Esophagus squamous epithelium (tissue), 5 donors: ENCODE results near the gene TCEAL4. TPM values are rescaled to one million over a fixed set of nuclear protein-coding genes. Genes with fewer than 3 reads are reported as not detected.

Experiments used
- DNase-seq: peaks from one replicate; lab custom pipeline; 2025; lab: John Stamatoyannopoulos, UW
- H3K27ac ChIP-seq, 4 donors: fragments of 200-600 bp; sonication (generic); one replicate each; pipeline ENCODE4 v1.5.1; 2016 to 2019; ENCODE audit warnings: mild to moderate bottlenecking in 1 of 4
- H3K27me3 ChIP-seq, 4 donors: fragments of 200-600 bp; sonication (generic); 1 replicate in 3 of 4; 2 replicates in 1 of 4; pipeline versions ENCODE4 v1.5.1 to v1.6.0; 2017 to 2021; ENCODE audit warnings: antibody characterized with exemption in 1 of 4
- H3K36me3 ChIP-seq, 3 donors: fragments of 200-600 bp; sonication (generic); one replicate each; pipeline ENCODE4 v1.5.1; 2016 to 2019
- H3K4me1 ChIP-seq, 3 donors: fragments of 200-600 bp; sonication (generic); one replicate each; pipeline ENCODE4 v1.5.1; 2017 to 2019
- H3K4me3 ChIP-seq, 4 donors: fragments of 200-600 bp; sonication (generic); 1 replicate in 3 of 4; 2 replicates in 1 of 4; pipeline ENCODE4 v1.5.1; 2016 to 2019; ENCODE audit warnings: mild to moderate bottlenecking in 2 of 4, moderate library complexity in 1 of 4
- H3K9me3 ChIP-seq, 3 donors: fragments of 200-600 bp; sonication (generic); one replicate each; pipeline ENCODE4 v1.5.1; 2016 to 2019
- POLR2A ChIP-seq, 4 donors: fragments of 450-650 bp; IDR thresholded peaks; one replicate each; pipeline ENCODE4 v1.6.1; 2017; ENCODE audit warnings: antibody characterized with exemption in 4 of 4, mild to moderate bottlenecking in 4 of 4, moderate library complexity in 3 of 4
- WGBS, 2 donors: methylation state at CpG; one replicate each; pipeline ENCODE4 v1.1.5; 2018; 5-methylcytosine and 5-hydroxymethylcytosine counted together
- intact Hi-C: fragments of 100-400 bp; cut with DNase I; formaldehyde crosslinking; loops from one replicate; pipeline ENCODE4 v1.15.0; 2022
- total RNA-seq, 4 donors: library from RNA; depleted of rRNA; stranded (reverse); fragments of >200 nt; gene quantifications; one replicate each; pipeline ENCODE4 v1.1.0, GENCODE V29; 2016
- TF ChIP-seq, protein P1 (sequence below), 6 experiments: fragments of 450-650 bp in 4 of 6; fragments of 200-600 bp in 2 of 6; sonication (generic) in 2 of 6; IDR thresholded peaks; one replicate each; pipeline ENCODE4 v1.5.1; 2016 to 2019; ENCODE audit warnings: antibody characterized with exemption in 6 of 6, mild to moderate bottlenecking in 4 of 6, moderate library complexity in 4 of 6
- donor health status: DM: yes; HTN: yes; CAD: no.

Gene TCEAL4
- 100 to 1,000 TPM in 1 of 4 donors, 10 to 100 TPM in 2, 1 to 10 TPM in 1; 9.8 to 143 (median 36.8) TPM for total RNA-seq

DNA sequence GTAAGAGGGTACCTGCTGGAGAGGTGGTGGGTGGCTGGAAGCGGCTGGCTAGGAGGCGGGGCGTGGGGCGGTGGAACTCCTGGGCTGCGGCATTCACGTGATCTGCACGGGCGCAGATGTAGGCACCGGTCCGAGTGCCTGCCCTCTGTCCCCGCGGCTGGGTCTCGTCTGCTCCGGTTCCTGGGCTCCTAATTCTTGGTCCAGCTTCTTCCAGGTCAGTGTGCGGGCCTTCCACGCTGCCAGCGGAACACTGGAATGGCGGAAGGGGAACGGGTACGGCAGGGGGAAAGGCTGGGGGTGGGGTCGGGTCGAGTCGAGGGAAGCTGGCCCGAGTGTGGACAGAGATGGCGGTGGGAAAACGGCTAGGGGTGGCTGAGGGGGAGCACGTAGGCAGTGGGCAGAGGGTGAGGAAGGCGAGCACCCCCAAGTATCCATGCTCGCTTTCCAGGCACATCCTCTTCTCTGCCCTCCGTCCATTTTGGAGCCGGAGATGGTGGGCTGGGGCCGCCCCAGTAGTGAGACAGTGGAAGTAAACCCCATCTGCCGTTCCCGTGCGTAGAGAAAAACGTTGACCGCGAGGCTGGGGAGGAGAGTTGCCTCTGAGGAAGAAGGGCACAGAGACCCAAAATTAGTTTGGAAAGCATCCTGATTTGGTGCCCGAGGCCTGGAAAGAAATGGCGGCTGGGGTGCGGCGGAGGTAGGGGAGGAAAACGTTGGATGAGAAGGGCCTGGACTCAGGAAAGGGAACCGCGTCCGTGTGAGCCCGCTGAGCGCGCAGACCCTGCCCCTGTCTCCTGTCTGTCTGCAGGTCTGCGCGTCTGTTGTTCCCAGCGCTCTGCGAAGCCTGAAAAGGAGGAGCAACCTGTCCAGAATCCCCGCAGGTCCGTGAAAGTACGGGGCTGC, at the start of gene TCEAL4:
TCEAL4 (plus strand) TSS at position 105 of the 903 bp plus-strand sequence. CDS start 1,161 bp downstream, outside the sequence.
- TF ChIP-seq, protein P1, sequence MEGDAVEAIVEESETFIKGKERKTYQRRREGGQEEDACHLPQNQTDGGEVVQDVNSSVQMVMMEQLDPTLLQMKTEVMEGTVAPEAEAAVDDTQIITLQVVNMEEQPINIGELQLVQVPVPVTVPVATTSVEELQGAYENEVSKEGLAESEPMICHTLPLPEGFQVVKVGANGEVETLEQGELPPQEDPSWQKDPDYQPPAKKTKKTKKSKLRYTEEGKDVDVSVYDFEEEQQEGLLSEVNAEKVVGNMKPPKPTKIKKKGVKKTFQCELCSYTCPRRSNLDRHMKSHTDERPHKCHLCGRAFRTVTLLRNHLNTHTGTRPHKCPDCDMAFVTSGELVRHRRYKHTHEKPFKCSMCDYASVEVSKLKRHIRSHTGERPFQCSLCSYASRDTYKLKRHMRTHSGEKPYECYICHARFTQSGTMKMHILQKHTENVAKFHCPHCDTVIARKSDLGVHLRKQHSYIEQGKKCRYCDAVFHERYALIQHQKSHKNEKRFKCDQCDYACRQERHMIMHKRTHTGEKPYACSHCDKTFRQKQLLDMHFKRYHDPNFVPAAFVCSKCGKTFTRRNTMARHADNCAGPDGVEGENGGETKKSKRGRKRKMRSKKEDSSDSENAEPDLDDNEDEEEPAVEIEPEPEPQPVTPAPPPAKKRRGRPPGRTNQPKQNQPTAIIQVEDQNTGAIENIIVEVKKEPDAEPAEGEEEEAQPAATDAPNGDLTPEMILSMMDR (IDR thresholded peaks at IDR 0.05) = no peak
- peak in 2 of 4 donors; percentile 17 to 57 for TF ChIP-seq POLR2A (IDR thresholded peaks at IDR 0.05)
- Histone ChIP-seq H3K36me3 (no peaks in the 10 kb centered on the region), H3K9me3 (peaks cover 0 to 10% (median 0%) of the 10 kb centered on the region in 3 donors), H3K4me1 (peaks cover 0 to 11% (median 0%) of the 10 kb centered on the region in 3 donors), H3K4me3 (peak within 1 kb of the TSS; percentile 49 to 73 (median 66)), H3K27me3 (no peaks in the 10 kb centered on the region), H3K27ac (peak within 1 kb of the TSS; percentile 84 to 90 (median 88))
- 5 to 37% methylated on average over 4 to 36 of the region's 56 CpGs for WGBS, 2 donors
- no peak for DNase-seq
- intact Hi-C loops = no loop called here

GRCh38 chrX:103536071-103536470, 49.2 kb upstream of the TCEAL4 start:
- TF ChIP-seq POLR2A (IDR thresholded peaks at IDR 0.05) = no peak
- TF ChIP-seq, protein P1 (IDR thresholded peaks at IDR 0.05) = no peak
- no peaks in the 10 kb centered on the region for H3K36me3 ChIP-seq
- H3K4me1 ChIP-seq = peaks cover 0 to 17% (median 0%) of the 10 kb centered on the region in 3 donors
- H3K4me3 ChIP-seq = no peak overlapping the region
- H3K27ac ChIP-seq = peak overlapping the region; percentile 51 to 80 (median 77)
- H3K27me3 ChIP-seq = no peaks in the 10 kb centered on the region
- DNase-seq = no peak
- intact Hi-C loops = no loop called here
- no peaks in the 10 kb centered on the region for H3K9me3 ChIP-seq

- Histone ChIP-seq H3K4me3 (no peak overlapping the region), H3K9me3 (no peaks in the 10 kb centered on the region), H3K27me3 (no peaks in the 10 kb centered on the region), H3K36me3 (no peaks in the 10 kb centered on the region), H3K27ac (peak overlapping the region in 3 of 4 donors; percentile 72 to 80 (median 76)), H3K4me1 (peaks cover 0 to 17% (median 0%) of the 10 kb centered on the region in 3 donors)
- TF ChIP-seq, protein P1 (IDR thresholded peaks at IDR 0.05) = no peak
- no peak for TF ChIP-seq POLR2A (IDR thresholded peaks at IDR 0.05)
- no peak for DNase-seq
- intact Hi-C loops = no loop called here
Measured at GRCh38 chrX:103536732-103537131, 48.6 kb upstream of the TCEAL4 start.

GRCh38 chrX:103537871-103538387, 47.4 kb upstream of the TCEAL4 start:
- DNase-seq = no peak
- no peaks in the 10 kb centered on the region for H3K9me3 ChIP-seq
- peak overlapping the region in 1 of 4 donors; percentile 21 for H3K4me3 ChIP-seq
- TF ChIP-seq, protein P1 (IDR thresholded peaks at IDR 0.05) = no peak
- no peak for TF ChIP-seq POLR2A (IDR thresholded peaks at IDR 0.05)
- no peaks in the 10 kb centered on the region for H3K27me3 ChIP-seq
- intact Hi-C loops = no loop called here
- peaks cover 0 to 17% (median 0%) of the 10 kb centered on the region in 3 donors for H3K4me1 ChIP-seq
- H3K27ac ChIP-seq = peak overlapping the region; percentile 30 to 85 (median 78)
- H3K36me3 ChIP-seq = no peaks in the 10 kb centered on the region
- 40 to 59% methylated on average over 3 of the region's 3 CpGs for WGBS, 2 donors

DNA sequence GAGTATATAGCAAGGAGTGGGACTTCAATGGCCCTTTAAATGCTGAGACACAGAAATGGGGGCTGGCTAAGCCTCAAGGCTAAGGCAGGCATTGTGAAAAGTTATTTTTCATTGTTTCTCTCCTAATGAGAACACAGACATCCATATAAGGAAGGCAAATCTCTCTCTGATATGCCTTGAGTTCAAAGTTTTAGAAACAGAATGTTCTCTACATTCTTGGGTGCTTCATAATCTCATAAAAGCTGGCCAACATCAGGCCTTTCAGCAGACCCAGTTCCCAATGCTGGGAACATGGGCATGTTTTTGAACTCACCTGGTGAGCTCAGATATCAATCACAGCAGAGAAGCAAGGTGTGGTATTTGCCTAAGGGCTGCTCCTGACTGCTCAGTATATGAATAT, 46.6 kb upstream of the TCEAL4 start:
- Histone ChIP-seq H3K4me3 (peak overlapping the region in 1 of 4 donors; percentile 21), H3K36me3 (no peaks in the 10 kb centered on the region), H3K27ac (peak overlapping the region; percentile 30 to 85 (median 78)), H3K27me3 (no peaks in the 10 kb centered on the region), H3K4me1 (peaks cover 0 to 15% (median 0%) of the 10 kb centered on the region in 3 donors), H3K9me3 (no peaks in the 10 kb centered on the region)
- intact Hi-C loops = no loop called here
- TF ChIP-seq, protein P1 (IDR thresholded peaks at IDR 0.05) = no peak
- TF ChIP-seq POLR2A (IDR thresholded peaks at IDR 0.05) = no peak
- no peak for DNase-seq
